A549 (cell line): Measurements from ENCODE around the gene KIAA1671. TPM values are rescaled to one million over a fixed set of nuclear protein-coding genes. Genes with fewer than 3 reads are reported as not detected.

Experiments
- ATAC-seq, 2 experiments: fragments of 200-7000 bp in 1 of 2; fragments of >200 bp in 1 of 2; cut with Nextera tagmentation in 1 of 2; cut with Tn5 transposase in 1 of 2; 3 replicates each; pipeline versions ENCODE4 v1.8.0 to v1.9.1; 2018 to 2020; ENCODE audit warnings: mild to moderate bottlenecking in 1 of 2, moderate library complexity in 1 of 2
- CTCF ChIA-PET: fragments of 300-600 bp; sonication (Branson Sonifier 250); formaldehyde crosslinking; extraction: SDS; loops from one replicate; lab custom pipeline; 2021; ENCODE audit warnings: antibody characterized with exemption, inconsistent platforms; lab: Yijun Ruan, JAX
- POLR2A ChIA-PET: fragments of 350-600 bp; formaldehyde crosslinking; extraction: SDS; loops from one replicate; lab custom pipeline; 2021; ENCODE audit warnings: antibody characterized with exemption, inconsistent platforms; lab: Yijun Ruan, JAX
- DNase-seq, 2 experiments: peaks; one replicate each; pipeline versions ENCODE4 v3.0.0 to v3.0.0-alpha.2; 2011 to 2016; ENCODE audit warnings: low read depth in 1 of 2, low spot score in 1 of 2
- FAIRE-seq: peaks from 2 replicates; lab custom pipeline; 2011; peaks lifted over from hg19 to GRCh38; lab: Jason Lieb, UNC
- H3K27ac ChIP-seq, 2 experiments: fragments of >200 bp; sonication (Bioruptor Twin); formaldehyde crosslinking; 3 replicates each; pipeline ENCODE4 v1.5.1; 2016 to 2017
- H3K4me1 ChIP-seq: fragments of >200 bp; sonication (Bioruptor Twin); formaldehyde crosslinking; 3 replicates; pipeline ENCODE4 v1.6.1; 2016
- H3K4me2 ChIP-seq: fragments of >200 bp; sonication (Bioruptor Twin); formaldehyde crosslinking; 3 replicates; pipeline ENCODE4 v1.6.1; 2016
- H3K4me3 ChIP-seq: fragments of >200 bp; sonication (Bioruptor Twin); formaldehyde crosslinking; 3 replicates; pipeline ENCODE4 v1.5.1; 2016
- H3K9me3 ChIP-seq: fragments of >200 bp; sonication (Bioruptor Twin); formaldehyde crosslinking; 3 replicates; pipeline ENCODE4 v1.6.1; 2016
- ATOH8 ChIP-seq: fragments of 250-450 bp; sonication (Bioruptor Pico); IDR thresholded peaks from 2 replicates; pipeline ENCODE4 v1.5.0; 2020; ENCODE audit warnings: low read depth, mild to moderate bottlenecking, moderate library complexity
- BHLHE40 ChIP-seq: IDR thresholded peaks from 2 replicates; pipeline ENCODE4 v1.6.1; 2012; ENCODE audit warnings: low read depth, low read length, inconsistent platforms
- CBX2 ChIP-seq: fragments of 200-600 bp; sonication (generic); IDR thresholded peaks from 2 replicates; pipeline ENCODE4 v1.6.1; 2016; ENCODE audit warnings: low read depth, mild to moderate bottlenecking, borderline replicate concordance
- EHF ChIP-seq: fragments of 250-450 bp; sonication (Bioruptor Pico); IDR thresholded peaks from 2 replicates; pipeline ENCODE4 v1.5.0; 2020; ENCODE audit warnings: mild to moderate bottlenecking
- ELK1 ChIP-seq: fragments of 150-350 bp; IDR thresholded peaks from 2 replicates; pipeline ENCODE4 v1.6.1; 2014; ENCODE audit warnings: low read depth, mild to moderate bottlenecking, low read length
- EP300 ChIP-seq, 2 experiments: fragments of >200 bp; sonication (Bioruptor Twin); formaldehyde crosslinking; IDR thresholded peaks; 2 replicates in 1 of 2; 3 replicates in 1 of 2; pipeline ENCODE4 v1.6.1; 2016 to 2017
- FOXS1 ChIP-seq: fragments of 250-450 bp; sonication (Bioruptor Pico); IDR thresholded peaks from 2 replicates; pipeline ENCODE4 v1.5.0; 2020; ENCODE audit warnings: mild to moderate bottlenecking, moderate library complexity
- HES2 ChIP-seq: fragments of >200 bp; sonication (Bioruptor Twin); formaldehyde crosslinking; IDR thresholded peaks from 2 replicates; pipeline ENCODE4 v1.6.1; 2016
- HEYL ChIP-seq: fragments of 250-450 bp; sonication (Bioruptor Pico); IDR thresholded peaks from 2 replicates; pipeline ENCODE4 v1.8.0; 2021; ENCODE audit warnings: mild to moderate bottlenecking, moderate library complexity
- HOXB5 ChIP-seq: fragments of 250-450 bp; sonication (Bioruptor Pico); IDR thresholded peaks from 2 replicates; pipeline ENCODE4 v1.5.0; 2020; ENCODE audit warnings: mild to moderate bottlenecking, moderate library complexity
- MYC ChIP-seq: IDR thresholded peaks from 2 replicates; pipeline ENCODE4 v1.6.1; 2012; ENCODE audit warnings: mild to moderate bottlenecking, inconsistent platforms, low read length, improper control_type of control experiment, borderline replicate concordance
- NPAS2 ChIP-seq: fragments of 250-450 bp; sonication (Bioruptor Pico); IDR thresholded peaks from 2 replicates; pipeline ENCODE4 v1.8.0; 2022; ENCODE audit warnings: mild to moderate bottlenecking, moderate library complexity, borderline replicate concordance
- PBX3 ChIP-seq: IDR thresholded peaks from 2 replicates; pipeline ENCODE4 v1.6.1; 2012
- RAD21 ChIP-seq, 2 experiments: fragments of >200 bp in 1 of 2; sonication (Bioruptor Twin) in 1 of 2; formaldehyde crosslinking in 1 of 2; IDR thresholded peaks in 1 of 2; conservative IDR thresholded peaks in 1 of 2; 2 replicates in 1 of 2; 3 replicates in 1 of 2; pipeline ENCODE4 v1.6.1; 2012 to 2018; ENCODE audit warnings: inconsistent platforms in 1 of 2
- SMC3 ChIP-seq: fragments of >200 bp; sonication (Bioruptor Twin); formaldehyde crosslinking; IDR thresholded peaks from 3 replicates; pipeline ENCODE4 v1.6.1; 2018; ENCODE audit warnings: inconsistent platforms
- ZC3H11A ChIP-seq: fragments of 450-650 bp; IDR thresholded peaks from 2 replicates; pipeline ENCODE4 v1.6.1; 2014; ENCODE audit warnings: antibody characterized with exemption, mild to moderate bottlenecking
- ZSCAN20 ChIP-seq: fragments of 250-450 bp; sonication (Bioruptor Pico); IDR thresholded peaks from 2 replicates; pipeline ENCODE4 v1.8.0; 2022; ENCODE audit warnings: mild to moderate bottlenecking, moderate library complexity
- WGBS: methylation state at CpG from one replicate; pipeline ENCODE4 v1.1.6; 2017; ENCODE audit errors: missing lambda C conversion rate; 5-methylcytosine and 5-hydroxymethylcytosine counted together
- polyA plus RNA-seq, 4 experiments: library from polyadenylated mRNA; depleted of rRNA in 3 of 4; stranded (reverse); fragments of >200 nt; fragmentation: RNase III in 1 of 4; extraction: RNeasy Plus Mini Kit Qiagen cat#74134 plus additional on column Dnase treatment in 1 of 4; gene quantifications; 2 replicates in 3 of 4; 3 replicates in 1 of 4; pipeline ENCODE4 v1.2.3, GENCODE V29; 2011 to 2017

The KIAA1671 gene
- polyA plus RNA-seq, 2 of the 4 experiments (the other 2 are of a cell fraction): 5.3 to 7.9 TPM

- 54% methylated on average over 3 of the region's 10 CpGs for WGBS
- DNase-seq (no peak), FAIRE-seq (no peak), ATAC-seq (no peak)
- ChIA-PET POLR2A (no interaction called here), CTCF (interaction anchor here (0.7 to 1.3 kb wide), 3 partner anchors 59 to 67 kb away, joined by 3 read pairs; no protein-coding TSS in a partner anchor)
- Histone ChIP-seq H3K4me1 (peaks cover 53% of the 10 kb centered on the region), H3K4me3 (no peak overlapping the region), H3K27ac (peak overlapping the region; percentile 87 to 90), H3K4me2 (peak overlapping the region; percentile 87; the same call in 2 of the 3 replicates), H3K9me3 (no peaks in the 10 kb centered on the region)
- TF ChIP-seq HEYL (no peak), FOXS1 (CRISPR knock-in tag) (no peak), ELK1 (no peak), EHF (no peak), ZC3H11A (no peak), MYC (no peak), RAD21 (conservative IDR thresholded peaks at IDR 0.05 in 1 of 2, IDR thresholded peaks at IDR 0.05 in 1 of 2) (no peak), ATOH8 (no peak), CBX2 (no peak)
Measured at GRCh38 chr22:24990344-24990905, 37.9 kb downstream of the KIAA1671 start.

- no peak for ATAC-seq
- WGBS: 69% methylated on average over 6 of the region's 7 CpGs
- FAIRE-seq: no peak
- H3K4me2 ChIP-seq: peak overlapping the region; percentile 87; the same call in 1 of the 3 replicates
- peak overlapping the region; percentile 87 to 90; a peak in 5 of 6 replicates for H3K27ac ChIP-seq
- peaks cover 74% of the 10 kb centered on the region for H3K4me1 ChIP-seq
- no peak for DNase-seq
- POLR2A ChIA-PET: no interaction called here
- no peaks in the 10 kb centered on the region for H3K9me3 ChIP-seq
- CTCF ChIA-PET: interaction anchor here (1.7 to 2.1 kb wide), 2 partner anchors 10 to 41 kb away, joined by 3 to 6 read pairs; no protein-coding TSS in a partner anchor
- TF ChIP-seq PBX3 (no peak), HES2 (no peak), EHF (no peak), HOXB5 (no peak), BHLHE40 (no peak), EP300 (IDR thresholded peaks at IDR 0.05) (no peak), NPAS2 (no peak), ELK1 (no peak), SMC3 (no peak), ZSCAN20 (CRISPR knock-in tag) (no peak), ZC3H11A (no peak)
- TF ChIP-seq, all 56 proteins: peak for 0
- H3K4me3 ChIP-seq: no peak overlapping the region
Measured at GRCh38 chr22:24992946-24993345, 40.4 kb downstream of the KIAA1671 start.
